GM12878 (cell line): ENCODE measurements around the gene SYNJ2. TPM values are rescaled to one million over a fixed set of nuclear protein-coding genes. Genes with fewer than 3 reads are reported as not detected.

Experiments
- ATAC-seq: fragments of 200-7000 bp; cut with Tn5 transposase; 3 replicates; pipeline ENCODE4 v1.9.1; 2020; ENCODE audit warnings: mild to moderate bottlenecking, moderate library complexity
- BruUV-seq: library from RNA; stranded (reverse); fragments of 400-500 nt; replicated peaks from 2 replicates; lab custom pipeline; 2021; lab: Mats Ljungman, UMichigan
- CTCF ChIA-PET: fragments of 300-600 bp; sonication (Branson Sonifier 250); formaldehyde crosslinking; extraction: SDS; loops from one replicate; lab custom pipeline; 2021; ENCODE audit warnings: inconsistent platforms; lab: Yijun Ruan, JAX
- POLR2A ChIA-PET: fragments of 350-600 bp; formaldehyde crosslinking; extraction: SDS; loops from one replicate; lab custom pipeline; 2021; ENCODE audit warnings: inconsistent platforms; lab: Charles Lee
- RAD21 ChIA-PET: fragments of 300-600 bp; sonication (Branson Sonifier 250); formaldehyde crosslinking; loops from one replicate; lab custom pipeline; 2023; ENCODE audit warnings: antibody characterized with exemption; ENCODE audit not compliant: unreplicated experiment; lab: Charles Lee
- SMC1A ChIA-PET: fragments of 300-600 bp; sonication (Branson Sonifier 250); formaldehyde crosslinking; loops from one replicate; lab custom pipeline; 2023; ENCODE audit not compliant: unreplicated experiment, uncharacterized antibody; lab: Charles Lee
- DNase-seq: peaks from one replicate; pipeline ENCODE4 v3.0.0-alpha.2; 2011; ENCODE audit warnings: low read depth, low spot score
- FAIRE-seq: peaks from 3 replicates; lab custom pipeline; 2011; peaks lifted over from hg19 to GRCh38; lab: Jason Lieb, UNC
- H2AFZ ChIP-seq: 2 replicates; pipeline ENCODE4 v1.6.0; 2011; ENCODE audit warnings: low read depth, low read length, control low read depth; ENCODE audit not compliant: control insufficient read depth
- H3K27ac ChIP-seq: 2 replicates; pipeline ENCODE4 v1.5.1; 2011; ENCODE audit warnings: control low read depth; ENCODE audit not compliant: control insufficient read depth, insufficient read depth
- H3K27me3 ChIP-seq, 2 experiments: replicated peaks in 1 of 2; 2 replicates each; pipeline versions ENCODE4 v1.6.0 to v1.6.1; 2011; ENCODE audit warnings: low read length in 1 of 2; ENCODE audit not compliant: control insufficient read depth in 2 of 2, insufficient read depth in 2 of 2
- H3K36me3 ChIP-seq, 2 experiments: 2 replicates each; pipeline ENCODE4 v1.5.1; 2011; ENCODE audit warnings: low read length in 1 of 2; ENCODE audit not compliant: control insufficient read depth in 2 of 2, insufficient read depth in 2 of 2
- H3K4me1 ChIP-seq: 2 replicates; pipeline ENCODE4 v1.6.1; 2011; ENCODE audit warnings: mild to moderate bottlenecking, low read length, moderate library complexity, mixed read lengths; ENCODE audit not compliant: control insufficient read depth, insufficient read depth
- H3K4me2 ChIP-seq: 2 replicates; pipeline ENCODE4 v1.6.0; 2011; ENCODE audit warnings: control low read depth; ENCODE audit not compliant: control insufficient read depth, insufficient read depth
- H3K4me3 ChIP-seq: fragments of 200-600 bp; sonication (generic); 2 replicates; pipeline ENCODE4 v1.5.1; 2016
- H3K79me2 ChIP-seq: 2 replicates; pipeline ENCODE4 v1.6.0; 2011; ENCODE audit warnings: low read length; ENCODE audit not compliant: control insufficient read depth, insufficient read depth
- H3K9ac ChIP-seq: 2 replicates; pipeline ENCODE4 v1.8.0; 2011; ENCODE audit warnings: low read length, control low read depth, mixed read lengths; ENCODE audit not compliant: control insufficient read depth, insufficient read depth
- H3K9me3 ChIP-seq: replicated peaks from 3 replicates; pipeline ENCODE4 v1.5.1; 2011; ENCODE audit warnings: mild to moderate bottlenecking, low read length; ENCODE audit not compliant: control insufficient read depth, insufficient read depth
- H4K20me1 ChIP-seq: 2 replicates; pipeline ENCODE4 v1.6.0; 2011; ENCODE audit not compliant: control insufficient read depth, insufficient read depth
- BACH1 ChIP-seq: fragments of 450-650 bp; IDR thresholded peaks from 2 replicates; pipeline ENCODE4 v1.6.1; 2017; ENCODE audit warnings: mild to moderate bottlenecking, borderline replicate concordance
- BRCA1 ChIP-seq: IDR thresholded peaks from 2 replicates; pipeline ENCODE4 v1.6.1; 2011; ENCODE audit warnings: low read depth, low read length, improper control_type of control experiment
- CBFB ChIP-seq: IDR thresholded peaks from 2 replicates; pipeline ENCODE4 v1.6.1; 2016; ENCODE audit warnings: antibody characterized with exemption, low read depth
- CBX3 ChIP-seq: fragments of 200-600 bp; sonication (generic); IDR thresholded peaks from 2 replicates; pipeline ENCODE4 v1.6.1; 2016; ENCODE audit warnings: low read depth, borderline replicate concordance
- EGR1 ChIP-seq, 2 experiments: IDR thresholded peaks; 1 replicate in 1 of 2; 2 replicates in 1 of 2; pipeline ENCODE4 v1.6.1; 2011 to 2012; ENCODE audit warnings: low read depth in 2 of 2, low read length in 2 of 2, borderline replicate concordance in 1 of 2, mild to moderate bottlenecking in 1 of 2, moderate library complexity in 1 of 2
- FOXM1 ChIP-seq: IDR thresholded peaks from 2 replicates; pipeline ENCODE4 v1.6.1; 2012; ENCODE audit warnings: low read depth, mild to moderate bottlenecking, inconsistent platforms, low read length, moderate library complexity
- GABPA ChIP-seq: IDR thresholded peaks from 2 replicates; pipeline ENCODE4 v1.6.1; 2014; ENCODE audit warnings: antibody characterized with exemption, low read depth, mild to moderate bottlenecking, inconsistent platforms
- MEF2A ChIP-seq: IDR thresholded peaks from 2 replicates; pipeline ENCODE4 v1.6.1; 2011; ENCODE audit warnings: low read depth, mild to moderate bottlenecking, low read length, moderate library complexity; ENCODE audit not compliant: insufficient read depth
- MXI1 ChIP-seq: fragments of 150-350 bp; IDR thresholded peaks from 2 replicates; pipeline ENCODE4 v1.6.1; 2011; ENCODE audit warnings: low read depth, mild to moderate bottlenecking, inconsistent platforms, low read length, improper control_type of control experiment
- PAX5 ChIP-seq: IDR thresholded peaks from 2 replicates; pipeline ENCODE4 v1.6.1; 2011; ENCODE audit warnings: low read depth, low read length, borderline replicate concordance
- RELA ChIP-seq: fragments of 450-650 bp; IDR thresholded peaks from 2 replicates; pipeline ENCODE4 v1.8.0; 2014; ENCODE audit warnings: borderline replicate concordance; ENCODE audit not compliant: partially characterized antibody
- SREBF1 ChIP-seq: IDR thresholded peaks from 2 replicates; pipeline ENCODE4 v1.6.1; 2012; ENCODE audit warnings: mild to moderate bottlenecking, low read length
- SREBF2 ChIP-seq: IDR thresholded peaks from 2 replicates; pipeline ENCODE4 v1.6.1; 2012; ENCODE audit warnings: mild to moderate bottlenecking, low read length
- ZZZ3 ChIP-seq: IDR thresholded peaks from 2 replicates; pipeline ENCODE4 v1.6.1; 2011; ENCODE audit warnings: low read depth; ENCODE audit not compliant: control insufficient read depth, insufficient read length
- WGBS: methylation state at CpG from one replicate; pipeline ENCODE4 v1.1.6; 2016; ENCODE audit warnings: low lambda C conversion rate; ENCODE audit not compliant: insufficient replicate concordance, insufficient coverage; ENCODE audit errors: missing lambda C conversion rate; 5-methylcytosine and 5-hydroxymethylcytosine counted together
- in situ Hi-C: fragments of 300-500 bp; cut with MboI; formaldehyde crosslinking; loops from 9 replicates; pipeline ENCODE4 v1.14.3; 2018; ENCODE audit warnings: mixed read lengths
- intact Hi-C: fragments of 100-400 bp; cut with micrococcal nuclease; formaldehyde crosslinking; loops from one replicate; pipeline ENCODE4 v1.14.2; 2022; ENCODE audit not compliant: unreplicated experiment
- polyA plus RNA-seq, 11 experiments: library from polyadenylated mRNA; depleted of rRNA in 4 of 11; unstranded in 6 of 11; stranded (reverse) in 5 of 11; fragments of >200 nt; fragmentation: Nextera tagmentation in 4 of 11; fragmentation: Illumina TruSeq in 1 of 11; extraction: Ambion mirVana in 4 of 11; extraction: Trizol in 1 of 11; gene quantifications; 1 replicate in 1 of 11; 2 replicates in 10 of 11; pipeline versions ENCODE4 v1.2.1 to v1.2.3, GENCODE V29; 2011 to 2016; ENCODE audit warnings: inconsistent platforms in 2 of 11, missing spikeins in 2 of 11, low read depth in 1 of 11
- total RNA-seq, 4 experiments: library from RNA; depleted of rRNA in 3 of 4; stranded (reverse); fragments of >200 nt in 3 of 4; fragmentation: Illumina TruSeq in 1 of 4; extraction: Trizol in 1 of 4; gene quantifications; 2 replicates each; pipeline versions ENCODE4 v1.2.1 to v1.2.3, GENCODE V29; 2013 to 2021
- TF ChIP-seq, protein P1 (sequence below): fragments of 450-650 bp; formaldehyde crosslinking; IDR thresholded peaks from 2 replicates; pipeline ENCODE4 v1.4.0; 2020; ENCODE audit warnings: mild to moderate bottlenecking, moderate library complexity
- TF ChIP-seq, protein P2 (sequence below): fragments of 150-350 bp; IDR thresholded peaks from 2 replicates; pipeline ENCODE4 v1.6.1; 2014; ENCODE audit warnings: mild to moderate bottlenecking, low read depth, low read length
- TF ChIP-seq, protein P3 (sequence below): fragments of 450-650 bp; IDR thresholded peaks from 2 replicates; pipeline ENCODE4 v1.6.1; 2016; ENCODE audit warnings: mild to moderate bottlenecking

The SYNJ2 gene
- total and polyA plus RNA-seq, 10 of the 15 experiments (the other 5 are each of a cell fraction or from before 2014, with no cell fraction given) = 0.11 to 1.8 (median 0.57) TPM

- in situ Hi-C loops = no loop called here
- Histone ChIP-seq H3K79me2 (peaks cover 8% of the 10 kb centered on the region), H3K4me3 (no peak overlapping the region), H3K27ac (no peak overlapping the region), H2AFZ (no peak overlapping the region), H3K27me3 (no peaks in the 10 kb centered on the region), H3K4me2 (no peak overlapping the region), H3K4me1 (peaks cover 3% of the 10 kb centered on the region), H3K9me3 (no peaks in the 10 kb centered on the region), H3K9ac (no peak overlapping the region), H4K20me1 (no peaks in the 10 kb centered on the region), H3K36me3 (no peaks in the 10 kb centered on the region; a peak in 1 of 4 replicates)
- no peak for FAIRE-seq
- DNase-seq = no peak
- no TSS peak for BruUV-seq
- intact Hi-C loops = no loop called here
- ATAC-seq = no peak
- ChIA-PET CTCF (no interaction called here), SMC1A (no interaction called here), RAD21 (no interaction called here), POLR2A (no interaction called here)
- 78% methylated on average over 20 of the region's 20 CpGs for WGBS
- TF ChIP-seq, protein P1, sequence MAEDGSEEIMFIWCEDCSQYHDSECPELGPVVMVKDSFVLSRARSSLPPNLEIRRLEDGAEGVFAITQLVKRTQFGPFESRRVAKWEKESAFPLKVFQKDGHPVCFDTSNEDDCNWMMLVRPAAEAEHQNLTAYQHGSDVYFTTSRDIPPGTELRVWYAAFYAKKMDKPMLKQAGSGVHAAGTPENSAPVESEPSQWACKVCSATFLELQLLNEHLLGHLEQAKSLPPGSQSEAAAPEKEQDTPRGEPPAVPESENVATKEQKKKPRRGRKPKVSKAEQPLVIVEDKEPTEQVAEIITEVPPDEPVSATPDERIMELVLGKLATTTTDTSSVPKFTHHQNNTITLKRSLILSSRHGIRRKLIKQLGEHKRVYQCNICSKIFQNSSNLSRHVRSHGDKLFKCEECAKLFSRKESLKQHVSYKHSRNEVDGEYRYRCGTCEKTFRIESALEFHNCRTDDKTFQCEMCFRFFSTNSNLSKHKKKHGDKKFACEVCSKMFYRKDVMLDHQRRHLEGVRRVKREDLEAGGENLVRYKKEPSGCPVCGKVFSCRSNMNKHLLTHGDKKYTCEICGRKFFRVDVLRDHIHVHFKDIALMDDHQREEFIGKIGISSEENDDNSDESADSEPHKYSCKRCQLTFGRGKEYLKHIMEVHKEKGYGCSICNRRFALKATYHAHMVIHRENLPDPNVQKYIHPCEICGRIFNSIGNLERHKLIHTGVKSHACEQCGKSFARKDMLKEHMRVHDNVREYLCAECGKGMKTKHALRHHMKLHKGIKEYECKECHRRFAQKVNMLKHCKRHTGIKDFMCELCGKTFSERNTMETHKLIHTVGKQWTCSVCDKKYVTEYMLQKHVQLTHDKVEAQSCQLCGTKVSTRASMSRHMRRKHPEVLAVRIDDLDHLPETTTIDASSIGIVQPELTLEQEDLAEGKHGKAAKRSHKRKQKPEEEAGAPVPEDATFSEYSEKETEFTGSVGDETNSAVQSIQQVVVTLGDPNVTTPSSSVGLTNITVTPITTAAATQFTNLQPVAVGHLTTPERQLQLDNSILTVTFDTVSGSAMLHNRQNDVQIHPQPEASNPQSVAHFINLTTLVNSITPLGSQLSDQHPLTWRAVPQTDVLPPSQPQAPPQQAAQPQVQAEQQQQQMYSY (CRISPR knock-in tag) = no peak
- TF ChIP-seq PAX5 (no peak), SREBF2 (no peak), ZZZ3 (no peak), SREBF1 (no peak), FOXM1 (no peak), MXI1 (no peak), MEF2A (no peak), CBFB (no peak), BRCA1 (no peak), RELA (no peak), GABPA (no peak), CBX3 (no peak), BACH1 (no peak), EGR1 (IDR thresholded peaks at IDR 0.05; ENCODE audit: borderline replicate concordance in 1 of 2, low read depth in 2 of 2, low read length in 2 of 2) (no peak)
- TF ChIP-seq, protein P2, sequence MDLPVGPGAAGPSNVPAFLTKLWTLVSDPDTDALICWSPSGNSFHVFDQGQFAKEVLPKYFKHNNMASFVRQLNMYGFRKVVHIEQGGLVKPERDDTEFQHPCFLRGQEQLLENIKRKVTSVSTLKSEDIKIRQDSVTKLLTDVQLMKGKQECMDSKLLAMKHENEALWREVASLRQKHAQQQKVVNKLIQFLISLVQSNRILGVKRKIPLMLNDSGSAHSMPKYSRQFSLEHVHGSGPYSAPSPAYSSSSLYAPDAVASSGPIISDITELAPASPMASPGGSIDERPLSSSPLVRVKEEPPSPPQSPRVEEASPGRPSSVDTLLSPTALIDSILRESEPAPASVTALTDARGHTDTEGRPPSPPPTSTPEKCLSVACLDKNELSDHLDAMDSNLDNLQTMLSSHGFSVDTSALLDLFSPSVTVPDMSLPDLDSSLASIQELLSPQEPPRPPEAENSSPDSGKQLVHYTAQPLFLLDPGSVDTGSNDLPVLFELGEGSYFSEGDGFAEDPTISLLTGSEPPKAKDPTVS = no peak
- TF ChIP-seq, protein P3, sequence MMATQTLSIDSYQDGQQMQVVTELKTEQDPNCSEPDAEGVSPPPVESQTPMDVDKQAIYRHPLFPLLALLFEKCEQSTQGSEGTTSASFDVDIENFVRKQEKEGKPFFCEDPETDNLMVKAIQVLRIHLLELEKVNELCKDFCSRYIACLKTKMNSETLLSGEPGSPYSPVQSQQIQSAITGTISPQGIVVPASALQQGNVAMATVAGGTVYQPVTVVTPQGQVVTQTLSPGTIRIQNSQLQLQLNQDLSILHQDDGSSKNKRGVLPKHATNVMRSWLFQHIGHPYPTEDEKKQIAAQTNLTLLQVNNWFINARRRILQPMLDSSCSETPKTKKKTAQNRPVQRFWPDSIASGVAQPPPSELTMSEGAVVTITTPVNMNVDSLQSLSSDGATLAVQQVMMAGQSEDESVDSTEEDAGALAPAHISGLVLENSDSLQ = no peak
Measured at GRCh38 chr6:157987788-157988699, 6.4 kb downstream of the SYNJ2 start.
